Glomerular visceral epithelial cell (primary cell): ENCODE measurements around the gene ZDHHC13.

Experiments
- DNase-seq: peaks from one replicate; pipeline ENCODE4 v3.0.0-alpha.2; 2016; ENCODE audit errors: extremely low spot score

Gene ZDHHC13

GRCh38 chr11:19164881-19165280 lies 47.9 kb downstream of the ZDHHC13 start:
- no peak for DNase-seq

GRCh38 chr11:19168090-19168489 lies 51.1 kb downstream of the ZDHHC13 start:
- no peak for DNase-seq

GRCh38 chr11:19173004-19173689 lies 56.2 kb downstream of the ZDHHC13 start:
- no peak for DNase-seq

- no peak for DNase-seq
Observed at GRCh38 chr11:19173964-19174638, 57.1 kb downstream of the ZDHHC13 start.

GRCh38 chr11:19176629-19177186 lies 59.7 kb downstream of the ZDHHC13 start:
- no peak for DNase-seq

GRCh38 chr11:19181531-19182261 lies 64.7 kb downstream of the ZDHHC13 start:
- DNase-seq, result no peak

- no peak for DNase-seq
Observed at GRCh38 chr11:19183646-19184045, 66.7 kb downstream of the ZDHHC13 start.

- no peak for DNase-seq
Observed at GRCh38 chr11:19185036-19185435, 68.1 kb downstream of the ZDHHC13 start.

- no peak for DNase-seq
Observed at GRCh38 chr11:19185516-19186052, 68.6 kb downstream of the ZDHHC13 start.

- DNase-seq, result peak; percentile 9
Observed at GRCh38 chr11:19187114-19187832, 70.3 kb downstream of the ZDHHC13 start.

GRCh38 chr11:19187833-19188258 lies 70.9 kb downstream of the ZDHHC13 start:
- no peak for DNase-seq

- DNase-seq, result no peak
Observed at GRCh38 chr11:19191530-19192169, 74.7 kb downstream of the ZDHHC13 start.

- no peak for DNase-seq
Observed at GRCh38 chr11:19193916-19194315, 76.9 kb downstream of the ZDHHC13 start.

- no peak for DNase-seq
Observed at GRCh38 chr11:19194620-19195308, 77.8 kb downstream of the ZDHHC13 start.

- no peak for DNase-seq
Observed at GRCh38 chr11:19196432-19196831, 79.5 kb downstream of the ZDHHC13 start.

- no peak for DNase-seq
Observed at GRCh38 chr11:19199048-19199447, 82.1 kb downstream of the ZDHHC13 start.

- DNase-seq, result no peak
Observed at GRCh38 chr11:19199771-19200170, 82.8 kb downstream of the ZDHHC13 start.

GRCh38 chr11:19200410-19201201 lies 83.6 kb downstream of the ZDHHC13 start:
- peak; percentile 79 for DNase-seq
